Breast epithelium (tissue), 3 donors: ENCODE data around the gene BCO1.

Experiments used
- POLR2AphosphoS5 ChIP-seq, 3 donors: sonication (generic); formaldehyde crosslinking; IDR thresholded peaks; one replicate each; pipeline ENCODE4 v1.6.1; 2017; ENCODE audit warnings: antibody characterized with exemption in 3 of 3
- TF ChIP-seq, protein P1 (sequence below), 3 donors: fragments of 450-650 bp; IDR thresholded peaks; one replicate each; pipeline ENCODE4 v1.5.1; 2016 to 2017; ENCODE audit warnings: antibody characterized with exemption in 3 of 3, mild to moderate bottlenecking in 3 of 3, moderate library complexity in 3 of 3

DNA sequence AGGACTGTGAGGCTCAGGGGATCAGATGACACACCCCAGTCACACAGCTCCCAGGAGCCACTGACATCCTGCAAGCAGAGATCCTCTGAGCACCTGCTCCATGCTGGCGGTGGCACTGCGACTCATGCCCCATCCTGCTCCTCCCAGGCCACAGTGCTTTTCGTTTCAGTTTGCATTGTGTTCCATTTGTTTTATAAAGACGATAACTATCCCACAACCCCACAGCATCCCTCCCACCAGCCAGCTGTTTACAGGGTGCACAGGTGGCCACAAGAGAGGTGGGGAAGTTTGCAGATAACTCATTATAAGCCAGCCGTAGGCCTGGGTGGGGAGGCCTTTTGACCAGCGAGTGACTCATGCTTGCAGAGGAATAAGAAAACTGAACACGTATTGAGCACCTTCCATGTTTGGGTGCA, 28.2 kb downstream of the BCO1 start:
- TF ChIP-seq, protein P1, sequence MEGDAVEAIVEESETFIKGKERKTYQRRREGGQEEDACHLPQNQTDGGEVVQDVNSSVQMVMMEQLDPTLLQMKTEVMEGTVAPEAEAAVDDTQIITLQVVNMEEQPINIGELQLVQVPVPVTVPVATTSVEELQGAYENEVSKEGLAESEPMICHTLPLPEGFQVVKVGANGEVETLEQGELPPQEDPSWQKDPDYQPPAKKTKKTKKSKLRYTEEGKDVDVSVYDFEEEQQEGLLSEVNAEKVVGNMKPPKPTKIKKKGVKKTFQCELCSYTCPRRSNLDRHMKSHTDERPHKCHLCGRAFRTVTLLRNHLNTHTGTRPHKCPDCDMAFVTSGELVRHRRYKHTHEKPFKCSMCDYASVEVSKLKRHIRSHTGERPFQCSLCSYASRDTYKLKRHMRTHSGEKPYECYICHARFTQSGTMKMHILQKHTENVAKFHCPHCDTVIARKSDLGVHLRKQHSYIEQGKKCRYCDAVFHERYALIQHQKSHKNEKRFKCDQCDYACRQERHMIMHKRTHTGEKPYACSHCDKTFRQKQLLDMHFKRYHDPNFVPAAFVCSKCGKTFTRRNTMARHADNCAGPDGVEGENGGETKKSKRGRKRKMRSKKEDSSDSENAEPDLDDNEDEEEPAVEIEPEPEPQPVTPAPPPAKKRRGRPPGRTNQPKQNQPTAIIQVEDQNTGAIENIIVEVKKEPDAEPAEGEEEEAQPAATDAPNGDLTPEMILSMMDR (IDR thresholded peaks at IDR 0.05), result no peak
- no peak for TF ChIP-seq POLR2AphosphoS5 (IDR thresholded peaks at IDR 0.05)
